Measurements from ENCODE around the gene SPATS2L. TPM values are rescaled to one million over a fixed set of nuclear protein-coding genes. Genes with fewer than 3 reads are reported as not detected.
A peak's percentile ranks its signal among the peaks of the same experiment; 100 is the strongest.

The SPATS2L gene
- total and polyA plus RNA-seq, 2 donors (not counting 1 experiment from before 2014, with no cell fraction given), result 0.27 to 0.44 TPM

DNA sequence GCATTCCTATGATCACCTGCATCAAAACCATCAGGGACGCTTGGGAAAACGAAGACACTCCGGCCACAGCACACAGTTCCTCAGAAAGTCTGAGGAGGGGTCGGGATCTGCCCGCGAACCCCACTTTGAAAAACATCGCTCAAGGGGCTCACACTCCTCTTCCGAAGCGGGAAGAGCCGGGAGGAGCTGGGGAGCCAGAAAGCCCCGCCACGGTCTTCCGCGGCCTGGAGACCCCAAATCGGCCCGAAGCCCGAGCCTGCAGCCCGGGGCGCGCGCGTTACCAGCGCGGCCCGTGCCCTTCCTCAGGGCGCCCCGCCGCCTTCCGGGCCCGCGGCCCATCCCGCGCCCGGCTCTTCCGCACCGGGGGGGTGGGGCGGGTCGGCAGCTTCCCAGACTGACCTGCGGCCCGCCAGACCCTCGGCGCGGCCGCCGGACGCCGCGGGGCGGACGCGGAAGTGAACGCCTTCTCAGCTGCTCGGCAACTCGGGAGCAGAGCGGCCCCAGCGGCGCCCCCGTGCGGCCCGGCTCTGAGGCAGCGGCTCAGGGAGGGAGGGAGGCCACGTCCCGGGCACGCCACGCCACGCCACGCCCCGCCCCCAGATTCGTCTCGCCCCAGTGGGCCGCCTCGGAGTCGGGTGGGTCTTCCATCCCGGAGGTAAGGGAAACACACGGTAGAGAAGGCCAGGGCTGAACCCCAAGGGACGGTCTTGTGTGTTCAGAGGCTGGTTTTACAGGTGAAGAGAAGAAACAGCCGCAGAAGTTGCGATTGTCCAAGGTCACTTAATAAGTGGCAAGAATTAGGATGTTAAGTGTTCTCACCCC, 203.3 kb downstream of the SPATS2L start, which contains the start of gene KCTD18:
Gene KCTD18 (minus strand): TSS at position 457 of the 822 bp plus-strand sequence. CDS start 3,052 bp downstream, outside the sequence.
- Histone ChIP-seq H3K4me1 (ENCODE audit: control insufficient read depth in 2 of 2, insufficient read depth in 2 of 2, low read length in 2 of 2) (peaks cover 15 to 21% of the 10 kb centered on the region in 2 donors), H3K9me3 (ENCODE audit: control extremely low read depth in 1 of 3, control insufficient read depth in 2 of 3, insufficient read depth in 1 of 3, low read length in 2 of 3) (no peaks in the 10 kb centered on the region), H3K27me3 (replicated peaks in 1 of 4; ENCODE audit: control extremely low read depth in 1 of 4, control insufficient read depth in 3 of 4, insufficient read depth in 4 of 4, low read length in 3 of 4) (peaks cover 0 to 13% (median 13%) of the 10 kb centered on the region in 4 experiments), H3K27ac (ENCODE audit: low read length in 2 of 2) (peak within 1 kb of the TSS; percentile 49 to 79), H3K79me2 (ENCODE audit: control insufficient read depth, insufficient read depth, low read length) (peaks cover 10% of the 10 kb centered on the region), H4K20me1 (ENCODE audit: control insufficient read depth, insufficient read depth, low read length, poor library complexity, severe bottlenecking) (no peaks in the 10 kb centered on the region), H3K4me2 (replicated peaks; ENCODE audit: low read depth, low read length, poor library complexity, severe bottlenecking) (peak within 1 kb of the TSS; percentile 90), H3K4me3 (ENCODE audit: control extremely low read depth in 1 of 5, extremely low read depth in 1 of 5, insufficient read depth in 1 of 5, low read depth in 2 of 5, low read length in 4 of 5) (peak within 1 kb of the TSS; percentile 64 to 81 (median 66)), H3K9ac (ENCODE audit: low read length) (peak within 1 kb of the TSS; percentile 90), H3K36me3 (replicated peaks in 1 of 2; ENCODE audit: control extremely low read depth in 1 of 2, control insufficient read depth in 1 of 2, extremely low read depth in 1 of 2, insufficient read depth in 2 of 2, low read length in 1 of 2) (peaks cover 0 to 6% of the 10 kb centered on the region in 2 experiments), H2AFZ (ENCODE audit: insufficient read depth, low read depth, low read length, poor library complexity, severe bottlenecking) (peak within 1 kb of the TSS; percentile 89)
- H3K27ac Mint-ChIP-seq, result peak within 1 kb of the TSS; percentile 92
- H3K9me3 Mint-ChIP-seq (ENCODE audit: insufficient read depth), result no peaks in the 10 kb centered on the region
- under 1% methylated on average over 76 of the region's 78 CpGs for WGBS (ENCODE audit: insufficient coverage)
- POLR2A ChIA-PET, result interaction anchor here (0.5 to 1.8 kb wide), 4 partner anchors 16 to 727 kb away, joined by 3 to 12 read pairs (median 6); partner anchors contain the start of genes CLK1 and SGO2
- peaks cover 4% of the 10 kb centered on the region for H3K27me3 Mint-ChIP-seq
- peak within 1 kb of the TSS; percentile 95 for H3K4me3 Mint-ChIP-seq
- intact Hi-C loops (cut with micrococcal nuclease), result loop anchor here (1.0 to 5.0 kb wide), 5 partner anchors 16 to 599 kb away; partner anchors contain the start of genes BZW1, C2orf69, NIF3L1 and PPIL3
- DNase-seq (peak; percentile 91), ATAC-seq (ENCODE audit: low read depth) (peak; percentile 100)
- CTCF ChIA-PET, result interaction anchor here (0.7 to 1.6 kb wide), 6 partner anchors 12 to 44 kb away, joined by 3 to 6 read pairs (median 4); partner anchors contain the start of gene SGO2
- TF ChIP-seq CTCF (IDR thresholded peaks at IDR 0.05) (peak; percentile 83), EZH2 (IDR thresholded peaks at IDR 0.05; ENCODE audit: borderline replicate concordance, insufficient read depth, low read depth, low read length, poor library complexity, severe bottlenecking) (no peak)
- peaks cover 28% of the 10 kb centered on the region for H3K4me1 Mint-ChIP-seq

- H3K27ac Mint-ChIP-seq, result no peak overlapping the region
- TF ChIP-seq EZH2 (IDR thresholded peaks at IDR 0.05; ENCODE audit: borderline replicate concordance, insufficient read depth, low read depth, low read length, poor library complexity, severe bottlenecking) (no peak), CTCF (IDR thresholded peaks at IDR 0.05) (no peak)
- no peak overlapping the region for H3K9ac ChIP-seq (ENCODE audit: low read length)
- ChIA-PET POLR2A (no interaction called here), CTCF (no interaction called here)
- H3K27me3 ChIP-seq (replicated peaks in 1 of 4; ENCODE audit: control extremely low read depth in 1 of 4, control insufficient read depth in 3 of 4, insufficient read depth in 4 of 4, low read length in 3 of 4), result peaks cover 0 to 16% (median 13%) of the 10 kb centered on the region in 4 experiments
- H3K4me3 Mint-ChIP-seq, result no peak overlapping the region
- no peak for DNase-seq
- H3K27me3 Mint-ChIP-seq, result peaks cover 15% of the 10 kb centered on the region
- H3K9me3 ChIP-seq (ENCODE audit: control extremely low read depth in 1 of 3, control insufficient read depth in 2 of 3, insufficient read depth in 1 of 3, low read length in 2 of 3), result no peaks in the 10 kb centered on the region
- H3K27ac ChIP-seq (ENCODE audit: low read length in 2 of 2), result no peak overlapping the region
- H3K4me1 ChIP-seq (ENCODE audit: control insufficient read depth in 2 of 2, insufficient read depth in 2 of 2, low read length in 2 of 2), result peaks cover 7 to 8% of the 10 kb centered on the region in 2 donors
- ATAC-seq (ENCODE audit: low read depth), result no peak
- H4K20me1 ChIP-seq (ENCODE audit: control insufficient read depth, insufficient read depth, low read length, poor library complexity, severe bottlenecking), result no peaks in the 10 kb centered on the region
- H3K4me3 ChIP-seq (ENCODE audit: control extremely low read depth in 1 of 5, extremely low read depth in 1 of 5, insufficient read depth in 1 of 5, low read depth in 2 of 5, low read length in 4 of 5), result no peak overlapping the region
- no peaks in the 10 kb centered on the region for H3K36me3 ChIP-seq (replicated peaks in 1 of 2; ENCODE audit: control extremely low read depth in 1 of 2, control insufficient read depth in 1 of 2, extremely low read depth in 1 of 2, insufficient read depth in 2 of 2, low read length in 1 of 2)
- H3K4me2 ChIP-seq (replicated peaks; ENCODE audit: low read depth, low read length, poor library complexity, severe bottlenecking), result no peak overlapping the region
- no CpG with 5 or more reads among the region's 1 CpG for WGBS (ENCODE audit: insufficient coverage)
- peaks cover 3% of the 10 kb centered on the region for H3K9me3 Mint-ChIP-seq (ENCODE audit: insufficient read depth)
- intact Hi-C loops (cut with micrococcal nuclease), result no loop called here
- H3K4me1 Mint-ChIP-seq, result peaks cover 6% of the 10 kb centered on the region
- H2AFZ ChIP-seq (ENCODE audit: insufficient read depth, low read depth, low read length, poor library complexity, severe bottlenecking), result no peak overlapping the region
- H3K79me2 ChIP-seq (ENCODE audit: control insufficient read depth, insufficient read depth, low read length), result peaks cover 2% of the 10 kb centered on the region
Observed at GRCh38 chr2:200515155-200515554, 208.7 kb downstream of the SPATS2L start.
